Mesenchymal stem cell (in vitro differentiated cells and primary cell): Measurements from ENCODE around the gene SMOC2.
"Not testable (repeated sequence)": the region's sequence is repeated elsewhere in the genome, so short reads cannot be mapped to it uniquely, and the experiment has no call there.

Experiments
- DNase-seq: peaks from one replicate; pipeline ENCODE4 v3.0.0-alpha.2; 2013
- H2AFZ ChIP-seq: one replicate; pipeline ENCODE4 v1.6.1; 2013; ENCODE audit warnings: low read depth, mild to moderate bottlenecking, control low read depth, inconsistent platforms, low read length, moderate library complexity
- H2AK5ac ChIP-seq: 2 replicates; pipeline ENCODE4 v1.6.1; 2013; ENCODE audit warnings: low read length, moderate library complexity, mild to moderate bottlenecking, inconsistent platforms; ENCODE audit not compliant: severe bottlenecking
- H2BK120ac ChIP-seq: one replicate; pipeline ENCODE4 v1.6.1; 2013; ENCODE audit warnings: low read depth, mild to moderate bottlenecking, inconsistent platforms, low read length, moderate library complexity
- H2BK12ac ChIP-seq, 2 experiments: one replicate each; pipeline ENCODE4 v1.6.1; 2013; ENCODE audit warnings: inconsistent platforms in 2 of 2, low read length in 2 of 2, mild to moderate bottlenecking in 2 of 2, moderate library complexity in 2 of 2, control low read depth in 1 of 2
- H2BK15ac ChIP-seq: one replicate; pipeline ENCODE4 v1.6.1; 2013; ENCODE audit warnings: mild to moderate bottlenecking, low read depth, inconsistent platforms; ENCODE audit not compliant: poor library complexity, severe bottlenecking
- H2BK5ac ChIP-seq: 2 replicates; pipeline ENCODE4 v1.6.1; 2013; ENCODE audit warnings: low read depth, mild to moderate bottlenecking, low read length, control low read depth, inconsistent platforms; ENCODE audit not compliant: poor library complexity, severe bottlenecking
- H3K14ac ChIP-seq, 2 experiments: one replicate each; pipeline ENCODE4 v1.6.1; 2013; ENCODE audit warnings: inconsistent platforms in 2 of 2, low read length in 2 of 2, control low read depth in 1 of 2, mild to moderate bottlenecking in 1 of 2, moderate library complexity in 1 of 2
- H3K18ac ChIP-seq, 2 experiments: one replicate each; pipeline ENCODE4 v1.6.1; 2013; ENCODE audit warnings: inconsistent platforms in 2 of 2, low read length in 2 of 2, control low read depth in 1 of 2, low read depth in 1 of 2, mild to moderate bottlenecking in 1 of 2
- H3K23ac ChIP-seq, 2 experiments: one replicate each; pipeline ENCODE4 v1.6.1; 2013; ENCODE audit warnings: inconsistent platforms in 2 of 2, low read length in 2 of 2, mild to moderate bottlenecking in 2 of 2, moderate library complexity in 2 of 2, control low read depth in 1 of 2
- H3K27ac ChIP-seq: 2 replicates; pipeline ENCODE4 v1.5.1; 2013; ENCODE audit warnings: mild to moderate bottlenecking, moderate library complexity, low read length, control low read depth, inconsistent platforms; ENCODE audit not compliant: poor library complexity, severe bottlenecking
- H3K27me3 ChIP-seq, 2 experiments: 2 replicates each; pipeline versions ENCODE4 v1.6.1 to v1.7.0; 2013; ENCODE audit warnings: low read length in 2 of 2, mild to moderate bottlenecking in 2 of 2, moderate library complexity in 2 of 2, control low read depth in 1 of 2, inconsistent platforms in 1 of 2; ENCODE audit not compliant: control insufficient read depth in 1 of 2, insufficient read depth in 1 of 2
- H3K36me3 ChIP-seq, 2 experiments: 2 replicates each; pipeline versions ENCODE4 v1.6.1 to v1.7.0; 2013; ENCODE audit warnings: low read length in 2 of 2, control low read depth in 1 of 2, inconsistent platforms in 1 of 2, low read depth in 1 of 2, mild to moderate bottlenecking in 1 of 2; ENCODE audit not compliant: insufficient read depth in 2 of 2, control insufficient read depth in 1 of 2
- H3K4ac ChIP-seq, 2 experiments: one replicate each; pipeline ENCODE4 v1.6.1; 2013; ENCODE audit warnings: inconsistent platforms in 2 of 2, low read length in 2 of 2, mild to moderate bottlenecking in 2 of 2, moderate library complexity in 2 of 2, control low read depth in 1 of 2, low read depth in 1 of 2
- H3K4me1 ChIP-seq: 2 replicates; pipeline ENCODE4 v1.6.1; 2013; ENCODE audit warnings: low read depth, low read length, control low read depth; ENCODE audit not compliant: control insufficient read depth, insufficient read depth
- H3K4me2 ChIP-seq: 2 replicates; pipeline ENCODE4 v1.6.1; 2013; ENCODE audit warnings: low read length, mild to moderate bottlenecking, inconsistent platforms; ENCODE audit not compliant: poor library complexity, severe bottlenecking
- H3K4me3 ChIP-seq, 2 experiments: 2 replicates each; pipeline versions ENCODE4 v1.5.1 to v1.7.0; 2013; ENCODE audit warnings: low read length in 2 of 2, mild to moderate bottlenecking in 2 of 2, control low read depth in 1 of 2, low read depth in 1 of 2; ENCODE audit not compliant: insufficient read depth in 1 of 2
- H3K79me1 ChIP-seq: replicated peaks from 2 replicates; pipeline ENCODE4 v1.6.1; 2013; ENCODE audit warnings: mild to moderate bottlenecking, control low read depth, low read length, inconsistent platforms; ENCODE audit not compliant: poor library complexity, severe bottlenecking
- H3K9ac ChIP-seq: 2 replicates; pipeline ENCODE4 v1.7.0; 2013; ENCODE audit warnings: mild to moderate bottlenecking, low read length, moderate library complexity
- H3K9me3 ChIP-seq: 2 replicates; pipeline ENCODE4 v1.7.0; 2013; ENCODE audit warnings: mild to moderate bottlenecking, low read length; ENCODE audit not compliant: control insufficient read depth
- H4K8ac ChIP-seq: one replicate; pipeline ENCODE4 v1.6.1; 2013; ENCODE audit warnings: inconsistent platforms, mild to moderate bottlenecking, low read length, moderate library complexity
- H4K91ac ChIP-seq: one replicate; pipeline ENCODE4 v1.6.1; 2013; ENCODE audit warnings: mild to moderate bottlenecking, low read length, inconsistent platforms
- WGBS: methylation state at CpG from one replicate; pipeline ENCODE4 v1.1.7; 2013; ENCODE audit warnings: mixed read lengths; 5-methylcytosine and 5-hydroxymethylcytosine counted together

The SMOC2 gene

DNA sequence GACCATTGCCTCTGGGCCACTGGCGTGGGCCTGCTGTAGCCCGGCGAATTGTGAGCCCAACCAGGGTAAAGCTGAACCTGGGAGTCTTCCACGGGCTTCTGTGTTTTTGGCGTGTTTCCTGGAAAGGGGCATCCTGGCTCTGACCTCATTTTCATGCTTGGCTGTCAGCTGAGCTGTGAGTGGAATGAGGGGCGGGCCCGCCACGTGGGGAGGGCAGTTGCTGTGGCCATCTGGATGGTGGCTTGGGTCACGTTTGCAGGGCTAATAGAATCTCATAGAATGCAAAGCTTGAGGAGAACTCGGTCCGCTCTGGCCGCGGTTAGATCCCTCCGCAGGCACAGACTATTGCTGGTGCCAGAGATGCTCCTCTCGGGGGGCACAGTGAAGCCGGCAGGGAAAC is 263.0 kb downstream of the SMOC2 start:
- no peak overlapping the region for H3K4me3 ChIP-seq
- H3K14ac ChIP-seq, result no peak overlapping the region
- no peaks in the 10 kb centered on the region for H3K36me3 ChIP-seq
- no peak overlapping the region for H2AK5ac ChIP-seq
- H3K9me3 ChIP-seq, result no peaks in the 10 kb centered on the region
- H3K79me1 ChIP-seq, result no peaks in the 10 kb centered on the region
- 83% methylated on average over 16 of the region's 16 CpGs for WGBS
- DNase-seq, result no peak
- H3K18ac ChIP-seq, result no peak overlapping the region
- no peaks in the 10 kb centered on the region for H3K4me1 ChIP-seq
- H2AFZ ChIP-seq, result no peak overlapping the region
- no peak overlapping the region for H2BK5ac ChIP-seq
- no peak overlapping the region for H3K23ac ChIP-seq
- H2BK12ac ChIP-seq, result no peak overlapping the region
- no peak overlapping the region for H2BK120ac ChIP-seq
- H3K4ac ChIP-seq, result no peak overlapping the region
- H4K8ac ChIP-seq, result no peak overlapping the region
- H3K27ac ChIP-seq, result no peak overlapping the region
- H3K4me2 ChIP-seq, result no peak overlapping the region
- H3K27me3 ChIP-seq, result peaks cover 0 to 63% of the 10 kb centered on the region in 2 experiments
- H4K91ac ChIP-seq, result no peak overlapping the region
- no peak overlapping the region for H2BK15ac ChIP-seq
- no peak overlapping the region for H3K9ac ChIP-seq

DNA sequence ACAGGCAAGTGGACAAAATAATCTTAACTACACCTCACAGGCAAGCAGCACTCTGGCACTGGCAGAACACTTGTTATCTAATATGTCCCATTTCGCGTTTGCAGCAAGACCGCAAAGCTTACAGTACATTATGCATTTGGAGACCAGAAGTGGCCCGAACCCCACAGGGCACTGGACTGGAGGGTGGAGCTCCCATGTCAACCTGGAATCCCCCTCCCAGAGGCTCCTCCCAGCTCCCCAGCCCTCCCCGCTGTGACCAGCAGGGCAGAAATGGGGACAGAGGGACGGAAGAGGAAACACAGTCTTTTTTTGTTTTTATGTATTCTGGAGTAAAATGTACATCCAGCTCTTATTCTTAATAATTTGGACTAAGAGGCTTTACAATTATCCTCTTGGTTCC is 263.7 kb downstream of the SMOC2 start:
- no peak overlapping the region for H4K8ac ChIP-seq
- H3K14ac ChIP-seq, result no peak overlapping the region
- no peak overlapping the region for H2AFZ ChIP-seq
- no peak overlapping the region for H2BK5ac ChIP-seq
- H4K91ac ChIP-seq, result no peak overlapping the region
- no peaks in the 10 kb centered on the region for H3K9me3 ChIP-seq
- no peak overlapping the region for H3K4me3 ChIP-seq
- H3K27ac ChIP-seq, result no peak overlapping the region
- H3K18ac ChIP-seq, result no peak overlapping the region
- no peaks in the 10 kb centered on the region for H3K36me3 ChIP-seq
- no peak overlapping the region for H3K4ac ChIP-seq
- no peak overlapping the region for H2BK120ac ChIP-seq
- DNase-seq, result no peak
- no peak overlapping the region for H2AK5ac ChIP-seq
- peaks cover 0 to 62% of the 10 kb centered on the region in 2 experiments for H3K27me3 ChIP-seq
- no peaks in the 10 kb centered on the region for H3K79me1 ChIP-seq
- no peak overlapping the region for H2BK12ac ChIP-seq
- 97% methylated on average over 4 of the region's 6 CpGs for WGBS
- no peak overlapping the region for H2BK15ac ChIP-seq
- H3K9ac ChIP-seq, result no peak overlapping the region
- no peaks in the 10 kb centered on the region for H3K4me1 ChIP-seq
- H3K23ac ChIP-seq, result no peak overlapping the region
- no peak overlapping the region for H3K4me2 ChIP-seq

DNA sequence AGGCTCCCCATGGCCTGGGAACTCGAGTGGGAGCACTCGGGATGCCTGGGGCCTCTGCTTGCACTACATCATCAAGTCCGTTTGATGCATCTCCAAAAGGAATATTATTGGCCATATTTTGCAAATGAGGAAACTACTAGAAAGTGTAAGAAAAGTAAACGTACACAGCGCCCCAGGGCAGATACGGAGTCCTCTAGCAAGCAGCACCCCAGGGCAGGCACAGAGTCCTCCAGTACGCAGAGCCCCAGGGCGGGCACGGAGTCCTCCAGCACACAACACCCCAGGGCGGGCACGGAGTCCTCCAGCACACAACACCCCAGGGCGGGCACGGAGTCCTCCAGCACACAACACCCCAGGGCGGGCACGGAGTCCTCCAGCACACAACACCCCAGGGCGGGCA is 264.3 kb downstream of the SMOC2 start:
- H2BK15ac ChIP-seq, DNase-seq, H3K18ac ChIP-seq, H3K9me3 ChIP-seq, H4K8ac ChIP-seq, H3K9ac ChIP-seq, H3K27ac ChIP-seq, H2AFZ ChIP-seq, H3K36me3 ChIP-seq, H3K4me2 ChIP-seq, H3K4me3 ChIP-seq, H2BK5ac ChIP-seq, H4K91ac ChIP-seq, H3K23ac ChIP-seq, H2BK12ac ChIP-seq, H2BK120ac ChIP-seq, H3K79me1 ChIP-seq, H2AK5ac ChIP-seq, H3K14ac ChIP-seq, H3K4me1 ChIP-seq, H3K4ac ChIP-seq: not testable (repeated sequence)
- WGBS, result 82% methylated on average over 6 of the region's 16 CpGs
- peaks cover 3 to 67% of the 10 kb centered on the region in 2 experiments for H3K27me3 ChIP-seq

DNA sequence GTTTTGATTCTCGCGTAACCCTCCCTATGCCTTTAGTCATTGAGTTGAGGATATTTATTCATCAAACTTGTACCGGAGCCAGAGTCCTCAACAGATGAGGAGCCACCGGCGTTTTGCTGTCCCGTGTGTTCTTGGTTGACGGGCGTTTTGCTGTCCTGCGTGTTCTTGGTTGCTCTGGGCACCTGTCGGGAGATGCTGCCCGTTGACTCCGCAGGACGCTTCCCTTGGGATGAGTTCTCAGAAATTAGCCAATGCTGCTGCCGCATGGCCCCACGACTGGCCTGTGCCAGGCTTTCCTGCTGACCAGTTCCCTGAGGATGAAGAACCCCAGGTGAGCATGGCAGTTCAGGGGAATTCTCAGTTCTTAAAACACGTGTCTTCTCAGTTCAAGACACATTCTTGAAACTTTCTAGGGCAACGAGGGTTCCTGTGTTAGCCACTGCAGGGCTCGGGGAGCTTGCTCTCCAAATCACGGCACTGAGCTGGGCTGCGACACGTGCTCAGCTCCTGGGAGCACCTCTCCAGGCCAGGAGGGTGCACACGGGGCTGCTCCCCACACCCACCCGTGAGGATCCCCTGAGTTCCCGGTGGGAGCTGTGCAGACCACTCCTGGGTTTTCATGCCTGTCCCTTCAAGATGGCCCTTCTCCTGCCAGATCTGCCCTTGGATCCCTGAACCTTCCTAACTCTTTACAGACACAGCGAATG is 265.6 kb downstream of the SMOC2 start:
- Histone ChIP-seq H3K18ac (no peak overlapping the region), H3K9me3 (no peaks in the 10 kb centered on the region), H2BK5ac (no peak overlapping the region), H3K27ac (no peak overlapping the region), H3K4me2 (no peak overlapping the region), H2BK15ac (no peak overlapping the region), H3K4ac (no peak overlapping the region), H2AK5ac (no peak overlapping the region), H3K9ac (no peak overlapping the region), H3K4me3 (no peak overlapping the region), H3K79me1 (no peaks in the 10 kb centered on the region), H3K27me3 (peaks cover 3 to 67% of the 10 kb centered on the region in 2 experiments), H3K14ac (no peak overlapping the region), H2AFZ (no peak overlapping the region), H3K4me1 (no peaks in the 10 kb centered on the region), H2BK120ac (no peak overlapping the region), H3K23ac (no peak overlapping the region), H2BK12ac (no peak overlapping the region), H4K91ac (no peak overlapping the region), H3K36me3 (no peaks in the 10 kb centered on the region), H4K8ac (no peak overlapping the region)
- no peak for DNase-seq
- 89% methylated on average over 25 of the region's 25 CpGs for WGBS
